Brain pericyte (primary cell): ENCODE measurements around the gene TSPAN5.

ENCODE experiments used
- DNase-seq: peaks from one replicate; pipeline ENCODE4 v3.0.0-alpha.2; 2012; ENCODE audit warnings: low read depth, low spot score

Gene TSPAN5

DNA sequence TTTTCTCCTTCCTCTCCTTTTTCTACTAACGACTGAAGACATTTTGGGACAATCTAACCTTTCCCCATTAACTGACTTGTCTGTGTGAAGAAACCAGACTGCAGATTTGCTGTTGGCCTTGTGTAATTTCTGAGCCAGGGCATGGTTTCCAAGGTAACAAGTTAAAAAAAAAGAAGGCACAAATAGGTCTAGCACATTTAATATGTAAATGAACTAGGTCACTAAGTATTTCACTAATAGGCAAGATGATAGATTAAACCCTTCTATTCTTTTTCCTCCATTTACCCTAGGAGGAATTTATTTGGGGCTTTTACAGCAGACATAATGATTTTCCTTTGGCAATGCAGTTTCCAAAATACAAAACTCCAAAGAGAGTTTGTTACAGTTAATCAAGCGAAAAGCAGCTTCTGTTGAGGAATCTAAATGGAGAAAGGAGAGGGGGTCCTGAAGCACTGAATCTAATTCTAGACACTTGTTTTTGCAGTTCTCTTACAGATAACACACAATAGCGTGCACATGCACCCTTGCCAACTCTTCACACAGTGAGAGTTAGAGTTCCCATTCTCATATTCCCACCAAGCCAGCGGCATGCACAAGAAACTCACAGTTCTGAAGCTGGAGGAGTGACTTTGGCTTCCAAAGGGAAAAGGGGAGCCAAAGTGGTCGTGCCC, 72.0 kb downstream of the TSPAN5 start:
- DNase-seq = no peak

GRCh38 chr4:98585596-98585995, 72.8 kb downstream of the TSPAN5 start:
- DNase-seq = no peak

GRCh38 chr4:98584265-98584664, 74.1 kb downstream of the TSPAN5 start:
- no peak for DNase-seq

GRCh38 chr4:98583265-98583664, 75.1 kb downstream of the TSPAN5 start:
- no peak for DNase-seq

GRCh38 chr4:98581126-98581525, 77.3 kb downstream of the TSPAN5 start:
- no peak for DNase-seq

DNA sequence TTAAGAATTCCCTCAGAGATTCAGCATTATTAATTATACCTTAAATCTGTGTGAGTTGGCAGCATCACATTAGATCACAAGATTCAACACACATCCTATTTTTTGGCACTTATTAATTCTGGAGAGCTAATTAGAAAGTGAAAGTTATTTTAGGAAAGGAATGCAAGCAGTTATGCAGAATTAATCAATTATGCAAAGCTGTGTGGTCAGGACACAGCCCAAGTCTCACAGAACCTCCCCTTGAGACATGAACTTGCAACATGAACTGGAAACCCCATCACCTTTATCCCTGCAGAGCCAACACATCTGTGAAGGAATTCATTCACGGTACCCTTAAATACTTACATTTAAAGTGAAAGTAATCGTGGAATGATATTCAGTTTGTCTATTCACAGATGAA, 80.5 kb downstream of the TSPAN5 start:
- no peak for DNase-seq

DNA sequence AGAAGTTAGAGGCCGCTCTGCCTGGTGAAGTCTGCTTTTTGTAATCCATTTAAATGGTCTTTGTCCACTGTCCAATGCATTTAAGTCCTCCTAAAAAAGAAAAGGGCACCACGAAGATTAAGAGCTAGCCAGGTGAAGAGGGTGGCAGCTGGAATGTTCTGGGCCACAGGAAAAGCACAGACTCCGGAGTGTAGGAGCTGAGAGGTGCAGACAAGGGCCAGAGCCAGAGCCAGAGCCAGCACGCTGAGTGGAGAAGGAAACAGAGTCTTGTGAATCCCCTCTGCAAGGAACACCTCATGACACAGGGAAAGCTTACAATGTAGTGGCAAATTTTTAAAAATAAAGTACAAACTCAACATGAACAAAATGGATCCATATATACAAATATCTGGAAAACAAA, 83.6 kb downstream of the TSPAN5 start:
- DNase-seq = no peak

GRCh38 chr4:98573791-98574190, 84.6 kb downstream of the TSPAN5 start:
- DNase-seq = no peak

GRCh38 chr4:98572697-98573096, 85.7 kb downstream of the TSPAN5 start:
- no peak for DNase-seq

GRCh38 chr4:98571161-98571786, 87.1 kb downstream of the TSPAN5 start:
- DNase-seq = no peak

DNA sequence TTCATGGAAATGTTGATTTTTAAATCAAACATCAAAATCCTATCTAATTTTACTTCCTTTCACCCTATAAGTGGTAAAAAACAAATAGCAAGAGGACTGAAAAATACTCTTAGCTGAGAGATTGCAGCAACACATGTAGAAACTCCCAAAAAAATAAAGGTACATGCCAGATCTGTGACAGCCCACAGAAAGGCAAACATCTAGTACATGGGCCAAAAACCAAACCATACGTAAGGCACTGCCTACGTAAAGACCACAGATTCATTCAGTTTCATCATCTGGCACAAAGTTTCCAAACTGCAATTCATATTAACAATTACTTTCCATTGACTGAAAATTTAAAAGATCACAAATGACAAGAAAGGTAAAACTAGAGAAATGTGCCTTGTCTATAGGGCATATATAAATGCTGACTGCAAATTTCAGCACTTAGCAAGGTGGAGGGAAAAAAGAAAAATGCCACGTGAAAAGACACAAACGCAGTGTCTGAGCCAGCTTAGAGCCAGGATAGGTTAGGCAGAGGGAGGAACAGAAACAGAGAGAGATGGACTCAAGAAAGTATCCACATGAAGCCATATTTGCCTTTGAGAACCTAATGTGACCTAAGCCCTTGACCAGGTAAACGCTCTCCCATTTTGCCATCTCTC, 88.1 kb downstream of the TSPAN5 start:
- no peak for DNase-seq

- DNase-seq = peak; percentile 69
These were observed 89.3 kb downstream of the TSPAN5 start for GRCh38 chr4:98568941-98569663.

- DNase-seq = no peak
These were observed 90.8 kb downstream of the TSPAN5 start for GRCh38 chr4:98567611-98568010.

DNA sequence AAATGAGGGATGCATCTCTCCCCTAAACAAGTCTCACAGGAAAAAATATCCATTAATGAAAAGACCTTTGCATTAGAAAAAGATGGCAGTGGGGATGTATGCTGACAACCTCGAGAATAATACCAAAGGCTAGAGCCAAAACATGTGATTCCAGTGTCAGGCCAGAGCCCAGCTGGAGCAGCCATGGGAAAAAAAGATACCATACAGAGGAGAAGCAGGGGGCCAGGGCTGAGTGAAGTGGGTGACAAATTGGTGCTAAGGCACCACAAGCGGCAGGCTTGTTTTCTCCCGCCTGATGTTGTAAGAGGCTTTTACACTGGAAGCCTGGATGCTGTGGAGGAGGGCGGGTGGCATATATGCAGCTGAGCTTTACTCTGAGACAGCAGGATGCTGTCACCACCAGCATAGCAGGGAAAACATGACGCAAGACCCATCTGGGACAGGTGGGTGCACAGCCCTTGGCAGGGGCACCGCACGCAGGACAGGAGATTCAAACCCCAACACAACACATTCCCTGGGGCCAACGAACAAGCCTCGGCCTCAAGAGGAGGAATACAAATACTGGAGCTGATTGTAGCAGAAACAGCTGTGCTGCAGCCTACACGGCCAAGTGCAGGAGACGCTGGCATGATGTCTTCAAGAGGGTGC, 91.9 kb downstream of the TSPAN5 start:
- no peak for DNase-seq

DNA sequence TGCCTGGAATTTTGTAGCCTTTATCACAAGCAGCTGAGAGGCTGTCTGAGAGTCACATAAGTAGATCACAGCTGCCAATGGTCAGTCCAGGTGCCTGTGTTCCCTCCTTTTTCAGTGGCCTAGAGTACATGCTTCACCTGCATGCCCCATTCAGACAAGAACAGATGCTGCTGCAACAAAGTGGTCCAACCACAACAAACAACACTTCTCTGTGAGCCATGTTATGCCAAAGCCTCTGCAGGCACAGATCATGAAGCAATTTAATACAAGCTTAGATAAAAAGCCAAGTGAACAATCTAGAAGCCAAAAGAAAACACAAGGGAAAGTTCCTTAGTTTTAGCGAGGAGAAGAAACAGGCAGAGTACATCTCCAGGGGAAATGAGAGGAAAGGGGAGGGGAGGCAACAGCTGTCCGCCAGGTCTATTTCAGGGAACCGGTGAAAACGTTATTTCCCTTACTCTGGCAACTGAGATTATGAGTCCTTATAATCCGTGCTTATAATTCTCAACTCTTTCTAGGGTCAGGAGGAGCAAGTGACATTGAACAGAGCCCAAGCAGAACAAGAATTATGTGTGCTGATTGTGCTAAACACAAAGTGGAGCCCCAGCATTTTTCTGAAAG, 92.6 kb downstream of the TSPAN5 start:
- no peak for DNase-seq

DNA sequence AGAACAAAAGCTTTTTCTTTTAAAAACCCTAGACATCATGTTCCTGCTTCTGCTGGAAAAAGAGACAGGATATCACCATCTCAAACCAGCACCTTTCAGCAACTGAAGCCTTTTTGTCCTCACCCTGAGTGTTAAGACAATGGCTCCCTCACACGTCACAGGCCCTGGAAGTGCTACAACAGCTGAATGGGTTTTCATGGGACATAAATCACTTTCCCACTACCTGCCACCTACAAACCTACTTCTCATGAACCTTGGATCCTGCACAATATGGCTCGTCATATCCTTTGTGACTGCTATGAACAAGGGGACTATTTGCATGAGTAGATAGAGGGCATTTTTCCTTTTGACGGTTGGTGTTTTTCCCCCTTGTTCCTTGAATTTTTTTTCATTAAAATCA, 93.6 kb downstream of the TSPAN5 start:
- DNase-seq = no peak

DNA sequence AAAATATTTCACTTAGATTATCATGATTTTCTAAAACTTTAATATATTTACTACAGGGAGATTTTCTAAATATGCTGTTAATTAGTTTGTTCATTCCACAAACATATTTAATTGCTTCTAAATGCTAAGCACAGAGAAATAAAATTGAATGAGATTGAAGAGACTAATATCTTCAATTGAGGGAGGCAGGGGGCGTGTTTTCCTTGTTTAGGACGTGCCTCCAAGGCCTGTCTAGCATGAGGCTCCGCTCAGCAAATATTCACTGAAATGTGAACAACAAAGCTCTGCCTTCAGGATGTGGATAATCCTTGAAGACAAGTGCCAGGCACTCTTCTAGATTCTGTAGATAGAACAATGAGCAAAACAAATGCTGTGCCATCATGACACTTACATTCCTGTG, 98.1 kb downstream of the TSPAN5 start:
- DNase-seq = no peak

DNA sequence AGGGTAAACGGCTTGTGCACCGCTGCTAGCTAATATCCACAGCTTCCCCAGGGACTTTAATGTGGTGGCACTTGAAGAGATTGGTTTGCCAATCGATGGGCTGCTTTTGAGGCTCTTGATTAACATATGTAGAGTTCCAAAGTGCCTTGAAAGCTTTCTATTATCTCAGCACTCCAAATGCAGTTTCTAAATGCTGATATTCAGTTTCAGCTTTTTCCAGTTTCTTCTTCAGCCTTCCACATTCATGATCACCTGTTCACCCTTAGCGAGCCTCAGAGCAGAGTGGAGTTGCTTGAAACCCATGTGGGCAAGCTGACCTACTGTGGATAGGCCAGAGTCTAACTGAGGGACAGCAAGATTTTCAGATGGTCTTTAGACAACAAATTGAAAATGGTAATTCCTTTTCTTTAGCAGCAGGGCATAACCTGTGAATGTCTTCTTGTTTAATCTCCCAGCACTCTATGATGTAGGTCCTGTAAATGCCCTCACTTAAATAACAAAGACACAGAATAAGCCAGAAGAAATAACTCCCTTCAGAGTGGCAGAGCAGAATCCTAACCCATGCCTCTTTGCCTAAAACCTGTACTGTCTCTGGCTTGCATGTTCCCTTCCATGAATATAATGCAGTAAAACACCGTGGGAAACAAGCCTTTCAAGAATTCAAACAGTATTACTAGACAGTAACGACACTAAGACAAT, 99.8 kb downstream of the TSPAN5 start:
- no peak for DNase-seq

DNA sequence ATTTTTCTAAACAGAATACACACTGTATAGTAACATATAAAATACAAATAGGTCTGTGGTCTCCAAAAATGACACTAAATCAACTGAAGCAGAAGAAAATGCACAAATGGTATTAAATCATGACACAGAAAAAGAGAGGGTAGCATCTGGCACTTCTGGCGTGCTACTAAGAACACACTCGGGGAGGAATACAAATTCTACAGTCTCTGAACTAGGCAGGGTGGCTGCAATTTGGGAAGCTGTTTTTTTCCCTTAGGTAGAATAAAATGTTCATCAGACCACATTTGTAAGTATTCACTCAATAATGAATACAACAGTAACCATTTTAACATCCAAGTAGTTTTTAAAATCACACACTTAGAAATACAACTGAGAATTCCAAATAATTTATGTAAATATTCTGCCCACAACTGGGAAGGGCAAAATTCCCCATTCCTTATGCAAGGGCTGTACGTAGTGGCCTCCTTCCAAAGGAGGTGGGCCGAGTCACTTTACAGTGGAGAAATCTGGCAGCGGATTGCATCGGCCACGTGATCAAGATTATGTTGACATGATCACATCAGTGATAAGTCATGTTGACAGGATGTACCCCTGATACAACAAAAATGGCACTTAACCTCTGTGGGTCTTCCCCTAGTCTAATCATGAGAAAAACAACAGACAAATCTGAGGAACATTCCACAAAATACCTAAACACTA, 101.1 kb downstream of the TSPAN5 start:
- no peak for DNase-seq

DNA sequence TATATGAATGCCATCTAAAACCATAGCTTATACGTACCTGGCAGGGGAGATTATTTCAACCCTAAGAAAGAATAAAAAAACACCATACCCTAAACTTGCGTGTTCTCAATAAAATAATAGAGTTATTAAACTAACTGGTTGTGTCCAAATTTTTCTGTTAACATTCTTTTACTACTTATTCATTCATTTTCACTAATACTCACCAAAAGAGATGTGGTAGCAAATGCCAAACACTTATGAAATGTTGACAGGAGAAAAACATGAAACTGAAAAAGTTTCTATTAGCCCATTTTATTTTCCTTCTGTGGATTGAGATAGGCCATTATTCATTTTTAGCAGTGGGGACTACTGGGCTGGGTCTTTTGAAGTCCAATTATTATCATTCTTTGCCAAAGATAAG, 102.0 kb downstream of the TSPAN5 start:
- DNase-seq = no peak
